Stomach (tissue), 4 donors: ENCODE data around the gene MOK.

Experiments
- EP300 ChIP-seq: sonication (generic); formaldehyde crosslinking; IDR thresholded peaks from one replicate; pipeline ENCODE4 v1.6.1; 2017; ENCODE audit warnings: antibody characterized with exemption
- POLR2A ChIP-seq, 4 donors: fragments of 450-650 bp; IDR thresholded peaks; one replicate each; pipeline ENCODE4 v1.6.1; 2016; ENCODE audit warnings: antibody characterized with exemption in 4 of 4, control low read depth in 2 of 4, mild to moderate bottlenecking in 1 of 4, moderate library complexity in 1 of 4
- TF ChIP-seq, protein P1 (sequence below), 7 experiments: fragments of 450-650 bp in 4 of 7; fragments of 200-600 bp in 3 of 7; sonication (generic) in 3 of 7; IDR thresholded peaks; one replicate each; pipeline ENCODE4 v1.5.1; 2016 to 2019; ENCODE audit warnings: antibody characterized with exemption in 7 of 7, control low read depth in 2 of 7, mild to moderate bottlenecking in 1 of 7

DNA sequence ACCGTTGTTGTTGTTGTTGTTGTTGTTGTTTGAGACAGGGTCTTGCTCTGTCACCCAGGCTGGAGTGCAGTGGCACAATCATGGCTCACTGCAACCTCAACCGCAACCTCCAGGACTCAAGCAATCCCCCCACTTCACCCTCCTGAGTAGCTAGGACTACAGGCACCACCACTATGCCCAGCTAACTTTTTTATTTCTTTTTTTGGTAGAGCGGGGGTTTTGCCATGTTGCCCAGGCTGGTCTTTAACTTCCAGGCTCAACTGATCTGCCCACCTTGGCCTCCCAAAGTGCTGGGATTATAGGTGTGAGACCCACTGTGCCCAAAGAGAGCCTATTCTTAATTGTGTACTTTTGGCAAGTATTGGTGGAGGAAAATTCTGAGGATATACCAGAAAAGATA, 25.7 kb downstream of the MOK start:
- TF ChIP-seq, protein P1, sequence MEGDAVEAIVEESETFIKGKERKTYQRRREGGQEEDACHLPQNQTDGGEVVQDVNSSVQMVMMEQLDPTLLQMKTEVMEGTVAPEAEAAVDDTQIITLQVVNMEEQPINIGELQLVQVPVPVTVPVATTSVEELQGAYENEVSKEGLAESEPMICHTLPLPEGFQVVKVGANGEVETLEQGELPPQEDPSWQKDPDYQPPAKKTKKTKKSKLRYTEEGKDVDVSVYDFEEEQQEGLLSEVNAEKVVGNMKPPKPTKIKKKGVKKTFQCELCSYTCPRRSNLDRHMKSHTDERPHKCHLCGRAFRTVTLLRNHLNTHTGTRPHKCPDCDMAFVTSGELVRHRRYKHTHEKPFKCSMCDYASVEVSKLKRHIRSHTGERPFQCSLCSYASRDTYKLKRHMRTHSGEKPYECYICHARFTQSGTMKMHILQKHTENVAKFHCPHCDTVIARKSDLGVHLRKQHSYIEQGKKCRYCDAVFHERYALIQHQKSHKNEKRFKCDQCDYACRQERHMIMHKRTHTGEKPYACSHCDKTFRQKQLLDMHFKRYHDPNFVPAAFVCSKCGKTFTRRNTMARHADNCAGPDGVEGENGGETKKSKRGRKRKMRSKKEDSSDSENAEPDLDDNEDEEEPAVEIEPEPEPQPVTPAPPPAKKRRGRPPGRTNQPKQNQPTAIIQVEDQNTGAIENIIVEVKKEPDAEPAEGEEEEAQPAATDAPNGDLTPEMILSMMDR (IDR thresholded peaks at IDR 0.05), result no peak
- TF ChIP-seq POLR2A (IDR thresholded peaks at IDR 0.05) (no peak), EP300 (no peak)
